ENCODE data around the gene PLCXD3. TPM values are rescaled to one million over a fixed set of nuclear protein-coding genes. Genes with fewer than 3 reads are reported as not detected.
"Not testable (repeated sequence)": the region's sequence is repeated elsewhere in the genome, so short reads cannot be mapped to it uniquely, and the experiment has no call there.

Gene PLCXD3
- total RNA-seq, 4 donors from 2014 or later, result 0.62 to 5.1 (median 2.3) TPM

GRCh38 chr5:41482173-41482572, 28.2 kb downstream of the PLCXD3 start:
- Histone ChIP-seq H3K9me3 (no peaks in the 10 kb centered on the region), H3K27me3 (no peaks in the 10 kb centered on the region), H3K36me3 (no peaks in the 10 kb centered on the region), H3K4me1 (no peaks in the 10 kb centered on the region), H3K27ac (no peak overlapping the region), H3K4me3 (no peak overlapping the region)
- 71 to 74% methylated on average over 6 of the region's 6 CpGs for WGBS, 2 donors (ENCODE audit: low coverage in 1 of 2)
- no peak for ATAC-seq
- TF ChIP-seq CTCF (IDR thresholded peaks at IDR 0.05), result no peak
- no peak for TF ChIP-seq POLR2AphosphoS5 (IDR thresholded peaks at IDR 0.05)
- no peak for TF ChIP-seq EP300 (IDR thresholded peaks at IDR 0.05)
- no peak for TF ChIP-seq POLR2A (IDR thresholded peaks at IDR 0.05)

GRCh38 chr5:41471571-41472208, 38.7 kb downstream of the PLCXD3 start:
- H3K4me3 ChIP-seq, ATAC-seq, H3K4me1 ChIP-seq, H3K27ac ChIP-seq, H3K36me3 ChIP-seq, H3K27me3 ChIP-seq: not testable (repeated sequence)
- no CpG with 5 or more reads among the region's 1 CpG for WGBS, 2 donors (ENCODE audit: low coverage in 1 of 2)
- peaks cover 0 to 36% (median 0%) of the 10 kb centered on the region in 3 donors for H3K9me3 ChIP-seq

- ATAC-seq, result no peak
- Histone ChIP-seq H3K9me3 (no peaks in the 10 kb centered on the region), H3K36me3 (no peaks in the 10 kb centered on the region), H3K4me3 (no peak overlapping the region), H3K27ac (no peak overlapping the region), H3K4me1 (no peaks in the 10 kb centered on the region), H3K27me3 (no peaks in the 10 kb centered on the region)
- TF ChIP-seq POLR2A (IDR thresholded peaks at IDR 0.05) (no peak), EP300 (IDR thresholded peaks at IDR 0.05) (no peak), POLR2AphosphoS5 (IDR thresholded peaks at IDR 0.05) (no peak)
- 69 to 83% methylated on average over 3 of the region's 3 CpGs for WGBS, 2 donors (ENCODE audit: low coverage in 1 of 2)
Measured at GRCh38 chr5:41465493-41466171, 44.8 kb downstream of the PLCXD3 start.

GRCh38 chr5:41459557-41459956, 50.8 kb downstream of the PLCXD3 start:
- Histone ChIP-seq H3K4me1 (no peaks in the 10 kb centered on the region), H3K4me3 (no peak overlapping the region), H3K9me3 (no peaks in the 10 kb centered on the region), H3K27me3 (no peaks in the 10 kb centered on the region), H3K27ac (no peak overlapping the region), H3K36me3 (no peaks in the 10 kb centered on the region)
- ATAC-seq, result no peak
- TF ChIP-seq POLR2AphosphoS5 (IDR thresholded peaks at IDR 0.05) (no peak), CTCF (IDR thresholded peaks at IDR 0.05) (no peak), EP300 (IDR thresholded peaks at IDR 0.05) (no peak), POLR2A (IDR thresholded peaks at IDR 0.05) (no peak)
- WGBS, 2 donors (ENCODE audit: low coverage in 1 of 2), result 82 to 100% methylated on average over 1 of the region's 1 CpG

- H3K36me3 ChIP-seq, result no peaks in the 10 kb centered on the region
- WGBS, 2 donors (ENCODE audit: low coverage in 1 of 2), result 86 to 89% methylated on average over 2 of the region's 2 CpGs
- no peak for TF ChIP-seq CTCF (IDR thresholded peaks at IDR 0.05)
- TF ChIP-seq POLR2A (IDR thresholded peaks at IDR 0.05), result no peak
- no peak for TF ChIP-seq EP300 (IDR thresholded peaks at IDR 0.05)
- TF ChIP-seq POLR2AphosphoS5 (IDR thresholded peaks at IDR 0.05), result no peak
- H3K4me1 ChIP-seq, result no peaks in the 10 kb centered on the region
- no peak overlapping the region for H3K27ac ChIP-seq
- H3K27me3 ChIP-seq, result no peaks in the 10 kb centered on the region
- ATAC-seq, result no peak
- H3K9me3 ChIP-seq, result no peaks in the 10 kb centered on the region
- no peak overlapping the region for H3K4me3 ChIP-seq
Measured at GRCh38 chr5:41457094-41457493, 53.3 kb downstream of the PLCXD3 start.

GRCh38 chr5:41452506-41452905, 57.9 kb downstream of the PLCXD3 start:
- no peak for ATAC-seq
- Histone ChIP-seq H3K27ac (no peak overlapping the region), H3K27me3 (no peaks in the 10 kb centered on the region), H3K36me3 (no peaks in the 10 kb centered on the region), H3K9me3 (no peaks in the 10 kb centered on the region), H3K4me3 (no peak overlapping the region), H3K4me1 (no peaks in the 10 kb centered on the region)
- WGBS, 2 donors (ENCODE audit: low coverage in 1 of 2), result 72 to 74% methylated on average over 2 of the region's 2 CpGs
- TF ChIP-seq POLR2A (IDR thresholded peaks at IDR 0.05), result no peak

Data from gastroesophageal sphincter (tissue), 4 donors.